HG02588 (cell line): ENCODE measurements around the gene SRRM4.
"Not testable (repeated sequence)": the region's sequence is repeated elsewhere in the genome, so short reads cannot be mapped to it uniquely, and the experiment has no call there.

Experiments
- ATAC-seq: cut with Tn5 transposase; IDR thresholded peaks from one replicate; pipeline ENCODE4 v1.9.1; 2021; ENCODE audit warnings: mild to moderate bottlenecking, moderate library complexity; ENCODE audit not compliant: unreplicated experiment

The SRRM4 gene

GRCh38 chr12:119008691-119009221, 27.4 kb downstream of the SRRM4 start:
- no peak for ATAC-seq

GRCh38 chr12:119011231-119011630, 29.9 kb downstream of the SRRM4 start:
- ATAC-seq = no peak

DNA sequence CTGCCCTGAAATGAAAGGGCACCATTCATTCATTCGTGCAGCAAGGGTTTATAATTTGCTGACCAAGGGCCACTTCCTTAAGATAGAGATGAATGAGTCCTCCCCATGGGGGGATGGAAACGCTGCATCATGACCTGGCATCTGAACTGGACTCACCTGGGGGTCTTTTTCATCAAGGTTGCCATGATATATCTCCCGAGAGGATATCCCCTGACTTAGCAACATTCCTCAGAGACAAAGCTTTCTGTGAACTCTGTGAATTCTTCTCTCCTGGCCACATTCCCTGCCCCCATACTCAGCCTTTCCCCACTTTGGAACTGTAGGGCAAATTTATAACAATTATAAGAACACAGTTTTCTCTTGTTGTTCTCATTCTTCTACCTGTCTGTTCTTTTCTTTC, 30.8 kb downstream of the SRRM4 start:
- ATAC-seq = no peak

DNA sequence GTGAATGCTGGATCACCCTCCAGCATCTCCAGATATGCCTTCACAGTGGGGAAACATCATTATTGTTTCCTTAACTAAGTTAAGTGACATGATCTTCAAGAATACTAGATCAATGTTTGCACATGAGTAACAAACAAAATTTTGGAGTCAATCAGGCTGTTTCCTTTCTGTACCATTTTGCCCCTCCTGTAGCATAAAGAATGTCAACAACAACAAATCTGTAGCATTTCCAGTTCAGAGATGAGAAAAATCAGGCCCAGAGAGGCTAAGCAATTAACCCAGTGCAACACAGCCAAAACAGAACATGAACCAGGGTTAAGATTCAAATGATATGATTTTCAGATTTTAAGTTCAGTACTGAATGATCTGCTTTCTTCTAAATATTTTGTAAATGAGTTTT, 31.7 kb downstream of the SRRM4 start:
- ATAC-seq = no peak

- ATAC-seq = no peak
Measured at GRCh38 chr12:119014368-119014767, 33.0 kb downstream of the SRRM4 start.

- no peak for ATAC-seq
Measured at GRCh38 chr12:119016715-119017114, 35.4 kb downstream of the SRRM4 start.

- no peak for ATAC-seq
Measured at GRCh38 chr12:119019166-119019565, 37.8 kb downstream of the SRRM4 start.

DNA sequence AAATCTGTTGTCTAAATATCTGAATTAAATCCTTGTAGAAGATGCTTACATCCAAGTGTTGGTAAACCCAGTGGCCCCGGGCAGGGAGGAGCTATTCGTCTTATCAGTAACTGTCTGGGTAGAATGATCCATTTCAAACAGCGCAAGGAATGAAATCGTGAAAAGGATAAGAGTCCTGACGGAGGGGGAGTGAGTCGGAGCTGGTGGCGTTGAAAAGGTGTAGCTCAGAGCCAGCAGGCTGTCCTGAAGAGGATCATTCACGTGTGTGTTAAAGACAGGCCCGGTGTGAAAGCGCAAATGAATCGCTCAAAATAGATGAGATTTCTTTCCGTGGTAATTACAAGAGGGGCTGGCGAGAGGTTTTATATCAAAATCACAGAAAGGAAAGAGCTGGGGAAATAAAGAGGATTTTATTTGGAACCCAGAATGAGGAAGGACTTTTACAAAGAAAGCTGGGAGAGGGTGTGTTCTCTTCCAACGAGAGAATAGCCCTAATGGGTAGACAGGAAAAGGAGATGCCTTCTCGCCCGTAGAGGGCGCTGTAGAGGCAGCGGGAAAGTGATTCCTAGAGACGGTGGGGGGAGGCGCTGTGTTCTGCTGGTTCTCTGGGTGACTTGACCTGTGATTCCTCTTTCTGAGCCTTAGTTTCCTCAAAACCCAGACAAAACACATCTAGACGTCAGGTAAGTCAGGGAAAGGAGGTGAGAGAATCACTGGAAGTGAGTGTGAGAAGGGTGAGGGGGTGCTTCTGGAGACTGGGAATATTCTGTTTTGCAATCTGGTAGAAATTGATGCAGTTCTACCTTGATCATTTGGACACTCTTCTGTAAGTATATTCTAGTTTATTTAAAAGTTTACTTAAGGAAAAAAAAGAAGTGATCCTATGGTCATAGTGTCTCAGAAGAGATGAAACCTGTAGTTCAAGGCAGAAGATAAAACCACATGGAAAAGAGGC, 39.3 kb downstream of the SRRM4 start:
- no peak for ATAC-seq

GRCh38 chr12:119024356-119024755, 43.0 kb downstream of the SRRM4 start:
- no peak for ATAC-seq

- no peak for ATAC-seq
Measured at GRCh38 chr12:119025786-119026185, 44.4 kb downstream of the SRRM4 start.

DNA sequence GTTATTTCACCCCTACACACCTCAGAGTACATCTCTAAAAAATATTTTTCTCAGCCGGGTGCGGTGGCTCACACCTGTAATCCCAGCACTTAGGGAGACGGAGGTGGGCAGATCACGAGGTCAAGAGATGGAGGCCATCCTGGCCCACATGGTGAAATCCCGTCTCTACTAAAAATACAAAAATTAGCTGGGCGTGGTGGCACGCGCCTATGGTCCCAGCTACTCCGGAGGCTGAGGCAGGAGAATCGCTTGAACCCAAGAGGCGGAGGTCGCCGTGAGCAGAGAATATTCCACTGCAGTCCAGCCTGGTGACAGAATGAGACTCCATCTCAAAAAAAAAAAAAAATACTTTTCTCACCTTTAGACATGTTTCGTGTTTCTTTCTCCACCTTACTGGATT, 52.0 kb downstream of the SRRM4 start:
- not testable (repeated sequence) for ATAC-seq

- no peak for ATAC-seq
Measured at GRCh38 chr12:119036878-119037825, 55.8 kb downstream of the SRRM4 start.

DNA sequence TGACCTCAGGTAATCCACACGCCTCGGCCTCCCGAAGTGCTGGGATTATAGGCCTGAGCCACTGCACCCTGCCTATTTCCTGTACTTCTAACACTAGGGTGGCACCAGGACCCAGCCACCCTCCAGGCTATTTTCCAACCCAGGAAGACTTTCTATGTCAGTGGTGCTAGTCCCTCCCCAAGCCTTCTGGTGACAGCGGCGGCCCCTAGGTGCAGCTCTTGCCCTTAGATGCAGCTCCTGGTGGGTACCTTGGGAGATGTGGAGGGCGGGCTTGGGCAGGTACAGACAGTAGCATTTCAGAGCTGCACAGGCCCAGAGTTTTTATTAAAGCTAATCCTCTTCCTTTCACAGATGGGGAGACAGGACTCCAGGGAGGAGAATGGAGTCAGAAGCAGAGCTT, 62.8 kb downstream of the SRRM4 start:
- ATAC-seq = no peak

DNA sequence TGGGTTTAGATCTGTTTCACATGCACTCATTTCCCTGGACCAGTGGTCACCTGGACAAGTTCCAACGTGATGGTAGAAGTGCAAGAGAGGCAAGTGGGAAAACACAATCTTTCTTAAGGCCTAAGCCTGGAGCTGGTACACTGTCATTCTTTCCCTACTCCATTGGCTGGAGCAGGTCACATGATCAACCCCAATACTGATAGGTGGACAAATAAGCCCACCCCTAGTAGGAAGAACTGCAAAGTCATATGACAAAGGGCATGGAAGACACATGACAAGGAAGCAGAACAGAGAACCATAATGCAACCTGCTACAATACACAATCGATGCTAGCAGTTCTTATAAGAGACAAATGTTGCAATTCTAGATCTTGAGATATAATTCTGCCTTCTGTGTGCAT, 66.3 kb downstream of the SRRM4 start:
- no peak for ATAC-seq

DNA sequence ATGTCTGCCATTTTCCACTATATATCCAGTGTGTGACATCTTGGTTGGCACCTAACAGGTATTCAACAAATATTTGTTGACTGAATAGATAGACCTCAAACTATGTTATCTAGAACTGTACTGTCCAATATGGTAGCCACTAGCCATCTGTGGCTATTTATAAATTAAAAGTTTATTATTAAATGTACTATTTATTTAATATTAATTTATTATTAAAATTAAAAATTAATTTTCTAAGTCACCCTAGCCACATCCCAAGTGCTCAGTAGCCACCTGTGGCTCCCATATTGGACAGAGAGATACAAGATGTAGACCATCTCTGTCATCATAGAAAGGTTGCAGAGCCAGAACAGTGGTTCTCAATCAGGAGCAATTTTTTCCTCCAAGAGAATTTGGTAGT, 69.3 kb downstream of the SRRM4 start:
- no peak for ATAC-seq

DNA sequence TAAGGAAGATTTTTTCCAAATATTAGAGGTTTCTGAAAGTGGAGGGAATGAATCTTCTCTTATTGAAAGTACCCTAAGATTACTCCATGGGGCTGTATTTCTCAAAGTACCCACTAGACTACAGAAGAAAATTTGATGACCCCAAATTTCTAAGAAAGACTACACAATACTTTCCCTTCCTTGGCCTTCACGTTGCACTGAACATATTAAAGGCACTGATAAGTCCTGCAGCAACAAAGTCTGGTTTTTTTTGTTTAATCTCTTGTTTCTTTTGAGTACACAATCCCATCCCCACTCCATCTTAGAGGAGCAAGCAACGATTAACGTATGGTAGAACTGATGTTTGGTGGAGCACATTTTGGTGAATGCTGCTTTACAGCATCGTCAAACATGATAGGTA, 70.1 kb downstream of the SRRM4 start:
- ATAC-seq = no peak

- ATAC-seq = no peak
Measured at GRCh38 chr12:119052001-119052400, 70.7 kb downstream of the SRRM4 start.

DNA sequence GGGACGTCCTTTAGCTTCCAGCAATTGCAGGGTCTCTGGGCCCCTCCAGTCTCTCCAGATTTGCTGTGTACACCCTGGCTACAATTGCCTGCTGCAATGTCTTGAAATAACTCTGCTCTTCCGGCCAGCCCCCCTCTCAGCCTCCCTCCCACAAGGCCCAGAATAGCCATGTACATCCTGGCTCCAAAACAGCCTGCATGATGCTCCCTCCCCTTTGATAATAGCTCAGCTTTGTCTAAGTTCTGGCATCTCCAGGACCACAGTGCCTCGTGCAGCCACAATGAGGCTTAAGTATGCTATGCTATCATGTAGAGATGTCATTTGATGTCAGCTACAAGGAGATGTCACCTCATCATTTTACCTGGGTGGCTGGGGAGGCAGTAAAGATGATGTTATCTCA, 74.6 kb downstream of the SRRM4 start:
- no peak for ATAC-seq

- no peak for ATAC-seq
Measured at GRCh38 chr12:119060847-119061796, 79.8 kb downstream of the SRRM4 start.

DNA sequence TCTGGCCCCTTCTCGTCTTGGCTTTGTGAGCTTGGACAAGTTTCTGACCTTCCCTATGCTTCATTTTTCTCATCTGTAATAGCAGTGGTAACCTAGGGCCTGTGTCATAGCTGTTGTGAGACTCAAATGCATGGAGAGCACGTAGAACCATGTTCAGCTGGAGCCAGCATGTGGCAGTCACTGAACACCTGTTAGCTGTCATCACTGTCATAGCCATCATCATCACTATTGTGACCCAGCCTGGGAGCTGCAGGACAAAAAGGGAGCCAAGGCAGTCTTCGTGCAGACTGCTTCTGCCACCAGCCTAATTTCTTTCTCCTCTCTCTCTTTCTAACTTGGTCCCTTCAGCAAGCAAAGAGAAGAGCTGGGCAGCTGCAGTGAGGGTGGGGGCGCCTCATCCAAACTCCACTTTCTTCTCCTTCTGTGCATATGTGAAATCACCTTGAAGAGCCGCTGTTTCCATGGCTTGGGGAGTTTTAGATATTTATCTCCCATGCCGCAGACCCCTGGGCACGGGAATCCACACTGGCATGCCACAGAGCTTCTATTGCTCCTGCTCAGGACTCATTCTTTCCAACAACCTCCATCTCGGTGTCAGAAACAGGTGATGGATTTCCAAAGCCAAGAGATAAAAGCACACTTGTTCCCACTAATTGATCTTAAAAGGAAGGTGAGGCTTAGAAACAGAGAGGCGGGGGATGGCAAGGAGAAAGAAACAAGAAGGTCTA, 87.0 kb downstream of the SRRM4 start:
- ATAC-seq = no peak
